GM12874 (cell line): ENCODE measurements around the gene PTPN9.

Experiments used
- TF ChIP-seq, protein P1 (sequence below): IDR thresholded peaks from 2 replicates; pipeline ENCODE4 v1.5.1; 2011; ENCODE audit warnings: low read depth, mild to moderate bottlenecking, control low read depth, low read length, moderate library complexity; ENCODE audit not compliant: insufficient read depth

Gene PTPN9

DNA sequence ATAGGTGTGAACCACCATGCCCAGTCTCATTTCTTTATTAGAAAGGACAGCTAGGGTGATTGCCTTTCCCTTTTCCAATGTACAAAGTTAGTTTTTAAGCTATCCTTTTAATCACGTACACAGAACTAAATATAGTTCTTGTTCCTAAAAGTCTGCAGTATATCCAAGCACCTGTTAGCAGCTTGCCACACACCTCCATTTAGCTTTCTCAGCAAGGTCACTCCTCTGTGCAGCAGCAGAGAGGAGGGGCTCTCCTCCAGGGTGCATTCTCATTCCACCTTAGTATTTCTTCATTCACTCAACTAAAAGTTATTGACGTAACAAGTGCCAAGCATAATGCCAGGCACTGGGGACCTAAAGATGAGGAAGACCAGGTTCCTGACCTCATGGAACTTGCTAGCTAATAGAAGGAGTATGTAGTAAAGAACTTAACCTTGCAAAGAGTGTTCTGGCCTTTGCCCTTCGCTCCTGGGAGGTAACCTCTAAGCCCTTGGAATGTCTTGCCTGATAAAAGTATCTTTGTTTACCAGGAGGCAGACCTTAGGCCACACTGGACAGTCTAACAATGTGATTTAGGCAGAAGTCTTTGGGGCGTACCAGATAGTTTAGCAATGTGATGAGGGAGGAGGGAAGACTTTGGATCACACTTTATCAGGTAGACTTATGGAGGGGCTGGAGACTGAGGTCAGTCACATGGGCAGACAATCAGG lies 12.7 kb upstream of the PTPN9 start:
- TF ChIP-seq, protein P1, sequence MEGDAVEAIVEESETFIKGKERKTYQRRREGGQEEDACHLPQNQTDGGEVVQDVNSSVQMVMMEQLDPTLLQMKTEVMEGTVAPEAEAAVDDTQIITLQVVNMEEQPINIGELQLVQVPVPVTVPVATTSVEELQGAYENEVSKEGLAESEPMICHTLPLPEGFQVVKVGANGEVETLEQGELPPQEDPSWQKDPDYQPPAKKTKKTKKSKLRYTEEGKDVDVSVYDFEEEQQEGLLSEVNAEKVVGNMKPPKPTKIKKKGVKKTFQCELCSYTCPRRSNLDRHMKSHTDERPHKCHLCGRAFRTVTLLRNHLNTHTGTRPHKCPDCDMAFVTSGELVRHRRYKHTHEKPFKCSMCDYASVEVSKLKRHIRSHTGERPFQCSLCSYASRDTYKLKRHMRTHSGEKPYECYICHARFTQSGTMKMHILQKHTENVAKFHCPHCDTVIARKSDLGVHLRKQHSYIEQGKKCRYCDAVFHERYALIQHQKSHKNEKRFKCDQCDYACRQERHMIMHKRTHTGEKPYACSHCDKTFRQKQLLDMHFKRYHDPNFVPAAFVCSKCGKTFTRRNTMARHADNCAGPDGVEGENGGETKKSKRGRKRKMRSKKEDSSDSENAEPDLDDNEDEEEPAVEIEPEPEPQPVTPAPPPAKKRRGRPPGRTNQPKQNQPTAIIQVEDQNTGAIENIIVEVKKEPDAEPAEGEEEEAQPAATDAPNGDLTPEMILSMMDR, result no peak

DNA sequence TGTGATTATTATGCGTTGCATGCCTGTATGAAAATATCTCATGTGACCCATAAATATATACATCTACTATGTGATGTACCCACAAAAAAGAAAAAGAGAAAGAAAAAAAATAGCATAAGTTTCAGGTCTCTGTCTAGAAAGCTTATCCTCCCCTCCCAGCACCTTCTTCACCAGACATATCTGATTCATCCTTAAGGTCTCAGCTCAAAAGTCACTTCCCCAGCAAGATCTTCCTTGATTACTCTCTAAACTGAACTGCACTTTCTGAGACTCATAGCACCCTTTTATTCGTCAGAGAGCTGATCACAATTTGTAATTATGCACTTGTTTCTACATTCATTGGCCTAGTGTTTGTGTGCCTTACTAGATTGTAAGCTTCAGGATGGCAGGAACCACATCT lies 11.1 kb upstream of the PTPN9 start:
- TF ChIP-seq, protein P1, result no peak

DNA sequence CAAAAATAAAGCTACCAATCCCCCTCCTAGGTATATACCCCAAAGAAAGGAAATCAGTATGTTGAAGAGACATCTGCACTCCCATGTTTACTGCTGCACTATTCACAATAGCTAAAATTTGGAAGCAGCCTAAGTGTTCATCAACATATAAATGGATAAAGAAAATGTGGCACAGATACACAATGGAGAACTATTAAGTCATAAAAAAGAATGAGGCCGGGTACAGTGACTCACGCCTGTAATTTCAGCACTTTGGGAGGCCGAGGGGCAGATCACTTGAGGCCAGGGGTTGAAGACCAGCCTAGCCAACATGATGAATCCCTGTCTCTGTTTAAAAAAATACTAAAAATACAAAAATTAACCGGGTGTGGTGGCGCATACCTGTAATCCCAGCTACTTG lies 10.0 kb upstream of the PTPN9 start:
- TF ChIP-seq, protein P1, result no peak

- TF ChIP-seq, protein P1, result no peak
These were observed 5.0 kb upstream of the PTPN9 start for GRCh38 chr15:75584121-75584520.

DNA sequence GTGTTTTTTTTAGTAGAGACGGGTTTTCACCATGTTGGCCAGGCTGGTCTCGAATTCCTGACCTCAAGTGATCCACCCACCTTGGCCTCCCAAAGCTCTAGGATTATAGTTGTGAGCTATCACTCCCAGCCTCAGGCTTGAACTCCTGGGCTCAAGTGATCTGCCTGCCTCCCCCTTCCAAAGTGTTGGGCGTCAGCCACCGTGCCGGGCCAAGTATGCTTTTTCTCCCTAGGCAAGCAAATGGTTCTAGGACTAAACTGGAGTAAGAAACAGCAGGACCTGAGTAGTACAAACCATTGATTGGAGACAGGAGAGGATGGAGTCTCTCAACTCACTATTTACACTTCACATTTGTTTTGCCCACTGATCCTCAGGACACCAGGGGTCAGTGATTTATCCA lies 4.6 kb upstream of the PTPN9 start:
- TF ChIP-seq, protein P1, result no peak

GRCh38 chr15:75578173-75578947 lies 755 bp downstream of the PTPN9 start:
- TF ChIP-seq, protein P1, result no peak

DNA sequence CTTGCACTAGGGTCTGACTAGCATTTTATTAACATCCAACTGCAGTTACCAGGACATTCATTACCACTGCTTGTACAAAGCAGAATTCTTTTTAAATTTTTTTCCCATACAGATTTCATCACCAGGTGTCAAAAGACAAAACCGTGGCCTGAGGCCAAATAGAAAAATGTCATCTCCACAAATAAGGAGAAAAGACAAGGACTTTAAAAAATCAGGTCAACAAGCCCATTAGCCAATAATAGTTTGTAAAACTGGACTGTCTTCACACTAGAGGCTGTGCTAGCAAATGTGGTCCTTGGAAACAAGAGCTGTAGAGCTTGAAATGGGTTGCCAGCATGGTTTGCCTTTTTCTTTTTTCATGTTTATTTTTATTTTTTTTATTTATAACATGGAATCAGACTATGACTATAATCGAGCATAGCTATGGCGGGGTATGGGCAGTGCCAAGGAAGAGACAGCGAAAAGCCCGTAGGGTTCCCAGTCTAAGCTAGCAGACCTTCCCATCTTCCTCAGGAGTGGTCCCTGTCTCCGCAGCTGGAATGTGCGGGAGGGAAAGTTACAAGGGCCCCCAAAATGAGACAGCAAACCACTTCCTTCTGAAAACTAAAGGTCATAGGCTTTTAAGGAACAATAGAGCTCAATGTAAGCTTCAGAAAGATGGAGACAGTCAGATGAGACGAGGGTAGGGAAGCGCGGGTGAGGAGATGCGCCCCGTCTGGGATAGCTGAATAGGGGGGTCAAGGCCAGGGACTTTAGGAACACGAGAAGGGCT lies 1.5 kb downstream of the PTPN9 start:
- TF ChIP-seq, protein P1, result no peak
